DMS 273 (cell line): ENCODE results near the gene NXPE1.
"Not testable (repeated sequence)": the region's sequence is repeated elsewhere in the genome, so short reads cannot be mapped to it uniquely, and the experiment has no call there.

Experiments
- DNase-seq: peaks from one replicate; lab custom pipeline; 2025; ENCODE audit not compliant: unreplicated experiment; lab: John Stamatoyannopoulos, UW

Gene NXPE1

DNA sequence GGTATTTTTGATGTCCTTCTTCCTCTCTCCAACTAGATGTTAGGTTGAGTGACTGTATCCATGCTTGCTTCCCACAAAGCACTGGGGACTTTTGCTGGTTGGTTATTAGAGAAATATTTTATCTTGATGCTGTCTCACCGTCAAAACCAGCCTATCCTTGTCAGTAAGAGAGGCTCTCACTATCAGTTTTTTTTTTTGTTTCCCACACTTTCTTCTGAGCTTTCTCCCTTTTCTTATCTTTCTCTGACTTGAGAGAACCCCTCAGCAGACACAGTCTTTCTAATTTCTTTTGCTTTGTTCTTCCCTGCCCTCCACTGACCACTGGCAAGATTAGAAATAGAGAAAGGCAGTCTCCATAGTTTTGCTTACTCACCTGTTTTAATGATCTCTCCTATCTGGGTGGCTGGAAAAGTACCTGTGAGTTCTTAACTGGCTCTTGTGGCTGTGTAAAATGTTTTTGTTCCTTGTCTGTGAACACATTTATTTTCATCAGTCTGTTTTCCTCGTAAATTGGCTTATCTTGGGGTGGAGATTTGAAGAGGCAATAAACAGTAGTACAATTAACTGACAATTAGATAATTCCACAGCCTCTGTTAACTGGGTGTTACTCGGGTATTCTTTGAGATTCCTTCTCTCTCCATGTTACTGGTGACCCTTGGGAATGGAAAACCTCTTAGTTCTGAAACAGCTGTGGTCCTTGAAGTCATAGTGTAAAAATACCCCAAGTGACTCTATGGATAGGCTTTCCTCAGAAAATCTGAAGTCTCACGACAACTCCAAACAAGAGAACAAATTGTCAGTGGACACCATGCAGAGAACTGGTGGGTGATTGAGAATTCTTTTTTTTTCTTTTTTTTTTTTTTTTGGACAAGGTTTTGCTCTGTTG lies at the start of gene NXPE1:
Gene NXPE1, minus strand, starts transcription at position 457 of the 886 bp plus-strand sequence. CDS start 8,680 bp downstream, outside the sequence.
- no peak for DNase-seq

DNA sequence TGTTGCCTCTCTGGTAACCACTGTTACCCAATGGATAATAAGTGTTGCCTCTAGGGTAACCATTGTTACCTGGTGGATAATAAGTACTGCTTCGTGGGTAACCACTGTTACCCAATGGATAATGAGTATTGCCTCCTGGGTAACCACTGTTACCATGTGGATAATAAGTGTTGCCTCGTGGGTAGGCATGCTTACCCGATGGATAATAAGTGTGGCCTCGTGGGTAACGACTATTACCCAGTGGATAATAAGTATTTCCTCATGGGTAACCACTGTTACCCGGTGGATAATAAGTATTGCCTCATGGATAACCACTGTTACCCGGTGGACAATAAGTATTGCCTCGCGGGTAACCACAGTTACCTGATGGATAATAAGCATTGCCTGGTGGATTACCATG lies 49.7 kb upstream of the NXPE1 start:
- no peak for DNase-seq

DNA sequence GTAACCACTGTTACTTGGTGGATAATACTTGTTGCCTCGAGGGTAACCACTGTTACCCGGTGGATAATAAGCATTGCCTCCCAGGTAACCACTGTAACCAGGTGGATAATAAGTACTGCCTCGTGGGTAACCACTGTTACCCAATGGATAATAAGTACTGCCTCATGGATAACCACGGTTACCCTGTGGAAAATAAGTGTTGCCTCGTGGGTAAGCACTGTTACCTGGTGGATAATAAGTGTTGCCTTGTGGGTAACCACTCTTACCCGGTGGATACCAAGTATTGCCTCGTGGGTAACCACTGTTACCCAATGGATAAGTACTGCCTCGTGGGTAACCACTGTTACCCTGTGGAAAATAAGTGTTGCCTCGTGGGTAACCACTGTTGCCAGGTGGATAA lies 48.9 kb upstream of the NXPE1 start:
- not testable (repeated sequence) for DNase-seq

DNA sequence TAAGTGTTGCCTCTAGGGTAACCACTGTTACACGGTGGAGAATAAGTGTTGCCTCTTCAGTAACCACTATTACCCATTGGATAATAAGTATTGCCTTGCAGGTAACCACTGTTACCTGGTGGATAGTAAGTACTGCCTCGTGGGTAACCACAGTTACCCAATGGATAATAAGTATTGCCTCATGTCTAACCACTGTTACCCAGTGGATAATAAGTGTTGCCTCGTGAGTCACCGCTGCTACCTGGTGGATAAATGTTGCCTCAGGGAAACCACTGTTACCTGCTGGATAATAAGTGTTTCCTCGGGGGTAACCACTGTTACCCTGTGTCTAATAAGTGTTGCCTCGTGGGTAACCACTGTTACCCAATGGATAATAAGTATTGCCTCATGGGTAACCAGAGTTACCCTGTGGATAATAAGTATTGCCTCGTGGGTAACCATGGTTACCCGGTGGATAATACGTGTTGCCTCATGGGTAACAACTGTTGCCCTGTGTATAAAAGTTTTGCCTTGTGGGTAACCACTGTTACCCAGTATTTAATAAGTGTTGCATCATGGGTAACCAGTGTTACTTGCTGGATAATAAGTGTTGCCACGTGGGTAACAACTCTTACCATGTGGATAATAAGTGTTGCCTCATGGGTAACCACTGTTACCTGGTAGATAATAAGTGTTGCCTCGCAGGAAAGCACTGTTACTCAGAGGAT lies 48.2 kb upstream of the NXPE1 start:
- DNase-seq, result no peak

DNA sequence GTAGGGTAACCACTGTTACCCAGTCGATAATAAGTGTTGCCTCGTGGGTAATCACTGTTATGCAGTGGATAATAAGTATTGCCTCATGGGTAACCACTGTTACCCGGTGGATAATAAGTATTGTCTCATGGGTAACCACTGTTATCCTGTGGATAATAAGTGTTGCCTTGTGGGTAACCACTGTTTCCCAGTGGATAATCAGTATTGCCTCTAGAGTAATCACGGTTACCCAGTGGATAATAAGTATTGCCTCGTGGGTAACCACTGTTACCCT lies 47.1 kb upstream of the NXPE1 start:
- DNase-seq, result not testable (repeated sequence)

DNA sequence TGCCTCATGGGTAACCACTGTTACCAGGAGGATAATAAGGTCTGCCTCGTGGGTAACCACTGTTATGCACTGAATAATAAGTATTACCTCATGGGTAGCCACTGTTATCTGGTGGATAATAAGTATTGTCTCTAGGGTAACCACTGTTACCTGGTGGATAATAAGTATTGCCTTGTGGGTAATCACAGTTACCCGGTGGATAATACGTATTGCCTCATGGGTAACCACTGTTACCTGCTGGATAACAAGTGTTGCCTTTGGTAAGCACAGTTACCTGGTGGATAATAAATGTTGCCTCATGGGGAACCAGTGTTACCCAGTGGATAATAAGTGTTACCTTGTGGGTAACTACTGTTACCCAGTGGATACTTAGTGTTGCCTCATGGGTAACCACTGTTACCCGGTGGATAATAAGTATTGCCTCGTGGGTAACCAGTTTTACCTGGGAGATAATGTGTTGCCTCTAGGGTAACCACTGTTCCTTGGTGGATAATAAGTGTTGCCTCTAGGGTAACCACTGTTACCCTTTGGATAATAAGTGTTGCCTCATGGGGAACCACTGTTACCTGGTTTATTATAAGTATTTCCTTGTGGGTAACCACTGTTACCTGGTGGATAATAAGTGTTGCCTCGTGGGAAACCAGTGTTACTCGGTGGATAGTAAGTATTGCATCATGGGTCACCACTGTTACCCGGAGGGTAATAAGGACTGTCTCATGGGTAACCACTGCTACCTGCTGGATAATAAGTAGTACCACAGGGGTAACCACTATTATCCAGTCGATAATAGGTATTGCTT lies 46.5 kb upstream of the NXPE1 start:
- no peak for DNase-seq

DNA sequence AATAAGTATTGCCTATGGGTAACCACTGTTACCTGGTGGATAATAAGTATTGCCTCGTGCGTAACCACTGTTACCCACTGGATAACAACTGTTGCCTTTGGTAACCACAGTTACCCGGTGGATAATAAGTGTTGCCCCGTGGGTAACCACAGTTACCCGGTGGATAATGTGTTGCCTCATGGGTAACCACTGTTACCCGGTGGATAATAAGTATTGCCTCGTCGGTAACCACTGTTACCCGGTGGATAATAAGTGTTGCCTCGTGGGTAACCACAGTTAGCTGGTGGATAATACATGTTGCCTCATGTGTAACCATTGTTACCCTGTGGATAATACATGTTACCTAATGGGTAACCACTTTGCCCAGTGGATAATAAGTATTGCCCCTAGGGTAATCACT lies 45.7 kb upstream of the NXPE1 start:
- DNase-seq, result no peak

DNA sequence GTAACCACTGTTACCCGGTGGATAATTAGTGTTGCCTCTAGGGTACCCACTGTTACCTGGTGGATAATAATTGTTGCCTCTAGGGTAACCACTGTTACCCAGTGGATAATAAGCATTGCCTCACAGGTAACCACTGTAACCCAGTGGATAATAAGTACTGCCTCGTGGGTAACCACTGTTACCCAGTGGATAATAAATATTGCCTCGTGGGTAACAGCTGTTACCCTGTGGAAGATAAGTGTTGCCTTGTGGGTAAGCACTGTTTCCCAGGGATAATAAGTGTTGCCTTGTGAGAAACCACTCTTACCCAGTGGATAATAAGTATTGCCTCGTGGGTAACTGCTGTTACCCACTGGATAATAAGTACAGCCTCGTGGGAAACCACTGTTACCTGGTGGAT lies 45.2 kb upstream of the NXPE1 start:
- no peak for DNase-seq

DNA sequence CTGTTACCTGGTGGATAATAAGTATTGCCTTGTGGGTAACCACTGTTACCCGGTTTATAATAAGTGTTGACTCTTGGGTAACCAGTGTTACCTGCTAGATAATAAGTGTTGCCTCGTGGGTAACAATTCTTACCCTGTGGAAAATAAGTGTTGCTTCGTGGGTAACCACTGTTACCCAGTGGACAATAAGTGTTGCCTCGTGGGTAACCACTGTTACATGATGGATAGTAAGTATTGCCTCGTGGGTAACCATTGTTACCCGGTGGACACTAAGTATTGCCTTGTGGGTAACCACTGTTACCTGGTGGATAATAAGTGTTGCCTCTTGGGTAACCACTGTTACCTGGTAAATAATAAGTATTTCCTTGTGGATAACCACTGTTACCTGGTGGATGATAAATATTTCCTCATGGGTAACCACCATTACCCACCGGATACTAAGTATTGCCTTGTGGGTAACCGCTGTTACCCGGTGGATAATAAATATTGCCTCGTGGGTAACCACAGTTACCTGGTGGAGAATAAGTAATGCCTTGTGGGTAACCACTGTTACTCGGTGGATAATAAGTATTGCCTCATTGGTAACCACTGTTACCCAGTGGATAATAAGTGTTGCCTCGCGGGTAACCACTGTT lies 44.6 kb upstream of the NXPE1 start:
- DNase-seq, result no peak

DNA sequence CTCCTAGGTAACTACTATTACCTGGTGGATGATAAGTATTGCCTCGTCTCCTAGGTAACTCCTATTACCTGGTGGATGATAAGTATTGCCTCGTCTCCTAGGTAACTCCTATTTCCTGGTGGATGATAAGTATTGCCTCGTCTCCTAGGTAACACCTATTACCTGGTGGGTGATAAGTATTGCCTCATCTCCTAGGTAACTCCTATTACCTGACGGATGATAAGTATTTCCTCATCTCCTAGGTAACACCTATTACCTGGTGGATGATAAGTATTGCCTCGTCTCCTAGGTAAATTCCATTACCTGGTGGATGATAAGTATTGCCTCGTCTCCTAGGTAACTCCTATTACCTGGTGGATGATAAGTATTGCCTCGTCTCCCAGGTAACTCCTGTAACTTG lies 43.5 kb upstream of the NXPE1 start:
- not testable (repeated sequence) for DNase-seq

DNA sequence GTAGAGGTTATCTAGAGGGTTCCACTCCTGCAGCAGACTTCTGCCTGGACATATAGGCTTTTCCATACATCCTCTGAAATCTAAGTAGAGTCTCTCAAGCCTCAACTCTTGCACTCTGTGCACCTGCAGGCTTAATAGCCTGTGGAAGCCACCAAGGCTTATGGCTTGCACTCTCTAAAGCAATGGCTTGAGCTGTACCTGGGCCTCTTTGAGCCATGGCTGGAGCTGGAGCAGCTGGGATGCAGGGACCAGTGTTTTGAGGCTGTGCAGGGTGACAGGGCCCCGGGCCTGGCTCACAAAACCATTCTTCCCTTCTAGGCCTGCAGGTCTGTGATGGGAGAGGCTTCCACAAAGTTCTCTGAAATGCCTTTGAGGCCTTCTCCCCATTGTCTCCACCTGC lies 38.8 kb upstream of the NXPE1 start:
- no peak for DNase-seq

DNA sequence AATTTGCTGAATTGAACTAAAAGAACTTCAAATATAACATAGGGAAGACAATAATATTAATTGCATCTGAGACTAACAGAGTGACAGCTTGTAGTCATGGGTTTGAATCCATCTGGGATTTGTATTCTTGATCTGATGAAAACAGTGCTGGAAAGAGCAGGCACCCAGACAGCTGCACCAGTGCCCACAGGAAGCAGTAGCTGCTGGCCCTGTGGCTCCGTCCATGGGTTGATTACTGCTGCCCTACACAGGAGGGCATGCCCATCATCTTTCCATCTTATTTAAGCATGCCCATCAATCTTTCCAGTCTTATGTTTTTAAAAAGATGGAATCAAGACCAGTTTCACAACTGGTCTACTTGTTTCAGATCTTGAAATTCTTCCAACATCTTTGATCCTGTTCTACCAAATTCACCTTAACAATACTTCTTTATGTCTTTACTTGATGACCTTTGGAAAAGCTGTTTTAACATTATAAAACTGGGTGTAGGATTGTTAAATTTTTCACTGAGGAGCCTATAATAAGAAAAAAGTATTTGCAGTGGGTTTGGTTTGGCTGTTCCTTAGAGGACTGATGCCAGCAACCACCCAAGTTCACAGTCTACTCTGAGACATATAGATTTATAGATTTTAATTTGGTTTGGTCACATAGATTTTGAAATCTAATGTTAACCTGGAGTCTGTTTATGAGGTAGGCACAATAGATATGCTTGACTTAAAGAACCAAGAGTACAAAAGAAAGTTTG lies 36.7 kb upstream of the NXPE1 start:
- DNase-seq, result no peak

DNA sequence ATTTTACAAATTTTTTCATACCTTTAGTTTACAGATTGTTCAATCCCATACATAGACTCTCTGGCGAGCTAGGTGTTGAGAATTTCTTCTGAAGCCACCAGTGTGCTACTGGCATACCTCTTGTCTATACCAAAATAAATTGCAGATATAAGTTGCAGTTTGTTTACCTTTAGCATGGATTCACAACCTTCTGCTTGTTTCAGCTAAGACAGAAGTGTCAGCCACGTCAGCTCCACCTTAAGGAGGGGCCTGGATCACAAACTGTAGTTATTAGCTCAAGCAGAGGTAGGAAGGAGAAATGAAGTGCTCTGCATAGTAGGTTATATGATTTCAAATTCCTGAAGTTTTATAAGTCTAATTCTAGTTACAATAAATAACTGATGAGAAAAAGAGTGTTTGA lies 35.9 kb upstream of the NXPE1 start, which contains the start of gene NXPE4:
Gene NXPE4, minus strand, starts transcription at position 216 of the 400 bp plus-strand sequence. CDS start 1,027 bp downstream, outside the sequence.
- no peak for DNase-seq

DNA sequence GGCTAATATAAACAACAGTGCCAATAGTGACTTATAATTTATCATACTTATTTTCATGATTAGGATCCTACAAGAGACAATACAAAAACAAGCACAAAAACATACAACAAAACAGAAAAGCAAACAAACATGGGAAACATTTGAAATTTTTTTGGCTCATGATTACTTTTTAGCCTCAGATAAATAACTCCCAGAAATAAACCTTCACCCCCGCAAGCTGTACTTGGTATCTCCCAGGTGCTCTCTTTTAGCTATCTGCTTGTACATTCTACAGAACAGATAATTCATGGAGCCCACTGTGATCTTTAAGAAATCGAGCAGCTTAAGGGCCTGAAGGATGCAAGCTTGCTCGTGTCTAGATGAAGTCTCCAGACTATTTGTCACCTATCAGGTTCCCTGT lies 35.0 kb upstream of the NXPE1 start:
- no peak for DNase-seq

DNA sequence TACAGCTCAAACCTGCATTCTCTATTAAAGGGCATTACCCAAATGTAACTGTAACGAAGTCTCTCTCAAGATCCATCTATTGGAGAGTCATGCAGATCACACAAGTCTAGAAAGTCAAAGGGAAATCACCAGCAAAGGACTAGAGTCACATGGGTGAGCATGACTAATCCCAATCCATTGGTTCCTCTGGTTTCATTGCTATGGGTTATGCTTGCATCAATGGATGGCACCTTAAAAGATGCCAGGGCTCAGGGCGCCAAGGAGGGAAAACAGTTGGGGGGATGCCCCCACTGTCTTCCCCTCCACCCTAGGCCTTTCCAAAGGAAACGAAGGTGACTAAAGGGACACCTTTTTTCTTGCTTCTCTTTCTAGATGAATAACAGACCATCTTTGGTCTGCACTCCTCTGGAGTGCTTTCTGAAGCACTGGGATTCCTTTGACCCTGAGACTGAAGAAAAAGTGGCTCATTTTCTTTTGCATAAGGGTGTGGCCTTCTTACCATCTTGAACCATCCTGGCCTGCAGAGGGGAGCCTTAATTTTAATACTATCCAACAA lies 27.8 kb upstream of the NXPE1 start:
- no peak for DNase-seq

DNA sequence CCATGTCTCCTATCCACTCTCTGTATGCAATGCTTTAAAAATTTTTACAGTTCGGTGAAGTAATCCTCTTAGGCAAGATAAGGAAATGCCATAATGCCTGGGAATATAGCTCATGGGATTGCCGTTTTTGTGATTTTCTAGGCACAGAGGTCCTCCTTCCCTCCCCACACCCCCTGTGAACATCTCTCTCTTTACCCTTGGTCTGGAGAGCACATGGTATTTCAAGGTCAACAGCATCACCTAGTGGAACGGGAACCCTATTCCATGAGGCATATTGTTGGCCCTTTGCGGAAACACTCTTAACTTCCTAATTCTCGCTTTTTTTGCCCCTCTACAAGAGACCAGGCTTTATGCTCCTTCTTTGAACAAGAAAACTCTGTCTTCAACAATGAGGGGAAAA lies 27.1 kb upstream of the NXPE1 start:
- no peak for DNase-seq

DNA sequence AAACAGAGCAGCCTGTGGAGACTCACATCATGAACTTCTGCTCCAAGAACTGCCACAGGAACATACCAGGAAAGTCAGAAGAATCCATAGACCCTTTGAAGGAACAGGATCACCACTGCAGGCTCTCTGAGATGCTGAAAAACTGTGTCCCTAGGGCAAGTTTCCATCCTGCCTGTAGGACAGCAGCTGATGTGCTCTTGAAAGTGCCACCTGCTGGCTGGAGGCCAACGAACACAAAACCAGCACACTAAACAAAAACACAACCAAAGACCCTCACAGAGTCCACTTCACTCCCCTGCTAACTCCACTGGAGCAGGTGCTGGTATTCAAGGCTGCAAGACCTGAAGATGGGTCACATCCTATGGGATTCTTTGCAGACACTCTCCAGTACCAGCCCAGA lies 12.0 kb upstream of the NXPE1 start:
- DNase-seq, result no peak

DNA sequence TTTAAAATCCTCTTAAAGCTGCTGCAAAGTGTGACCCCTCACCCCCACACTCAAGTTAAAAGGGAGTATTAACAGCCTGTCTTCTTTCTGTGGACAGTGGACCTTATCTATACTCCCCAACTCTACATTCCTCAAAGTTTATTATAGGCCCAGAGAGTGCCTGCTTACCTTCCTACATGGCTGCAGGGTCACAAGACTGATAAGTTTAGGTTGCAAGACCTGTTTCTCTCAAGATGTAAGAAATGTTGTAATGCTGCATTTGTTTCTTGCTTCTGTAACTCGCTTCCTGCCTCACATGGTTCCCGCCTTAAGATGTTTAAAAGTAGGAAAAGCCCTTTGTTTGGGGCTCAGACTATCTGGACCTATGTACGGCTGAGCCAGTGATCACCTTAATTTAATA lies 10.1 kb upstream of the NXPE1 start:
- DNase-seq, result no peak

DNA sequence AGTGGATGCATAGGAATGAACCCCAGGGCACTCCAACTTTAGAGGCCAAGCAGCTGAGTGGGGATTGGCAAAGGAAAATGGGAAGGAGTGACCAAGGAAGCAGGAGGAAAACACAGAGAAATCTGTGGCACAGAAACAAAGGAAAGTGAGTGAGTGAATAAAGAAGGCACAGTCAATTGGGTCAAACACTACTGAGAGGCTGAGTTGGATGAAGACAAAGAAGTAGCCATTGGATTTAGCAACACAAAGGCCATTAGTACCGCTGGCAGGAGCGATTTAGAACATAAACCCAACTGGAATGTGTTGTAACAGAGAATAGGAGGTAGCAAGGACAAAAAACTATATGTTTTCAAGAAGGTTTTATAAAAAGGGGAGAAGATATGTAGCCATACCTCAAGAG lies 6.6 kb upstream of the NXPE1 start:
- no peak for DNase-seq

DNA sequence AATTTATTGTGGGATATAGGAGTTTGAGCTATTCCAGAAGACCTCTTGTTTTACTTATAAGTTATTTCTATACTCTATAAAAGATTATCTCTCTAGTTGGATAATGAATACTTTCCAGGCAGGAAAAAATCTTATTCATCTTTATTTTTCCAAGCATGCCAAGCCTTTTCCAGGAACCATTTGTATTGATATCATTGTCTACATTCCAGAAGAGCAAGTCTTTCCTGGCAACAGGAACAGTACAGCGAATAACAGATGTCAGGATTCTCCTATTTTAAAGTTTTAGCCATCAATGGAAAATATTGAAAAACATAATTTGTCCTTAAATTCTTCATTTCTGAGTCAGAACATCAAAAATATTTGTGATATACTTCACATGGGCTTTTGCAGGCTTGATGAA lies 5.2 kb upstream of the NXPE1 start:
- DNase-seq, result no peak
